Duodenal mucosa (tissue), 2 donors: ENCODE measurements around the gene FCGR3B.
"Not testable (repeated sequence)": the region's sequence is repeated elsewhere in the genome, so short reads cannot be mapped to it uniquely, and the experiment has no call there.

Source experiments
- H3K27ac ChIP-seq: one replicate; pipeline ENCODE4 v1.7.0; 2013; ENCODE audit warnings: low read depth, low read length
- H3K27me3 ChIP-seq, 2 donors: one replicate each; pipeline ENCODE4 v1.7.0; 2013; ENCODE audit warnings: low read length in 2 of 2, control low read depth in 1 of 2; ENCODE audit not compliant: insufficient read depth in 2 of 2, control insufficient read depth in 1 of 2
- H3K36me3 ChIP-seq, 2 donors: one replicate each; pipeline ENCODE4 v1.7.0; 2013; ENCODE audit warnings: low read length in 2 of 2, control low read depth in 1 of 2; ENCODE audit not compliant: insufficient read depth in 2 of 2, control insufficient read depth in 1 of 2
- H3K4me1 ChIP-seq, 2 donors: one replicate each; pipeline ENCODE4 v1.7.0; 2013; ENCODE audit warnings: low read length in 2 of 2, control low read depth in 1 of 2; ENCODE audit not compliant: insufficient read depth in 2 of 2, control insufficient read depth in 1 of 2
- H3K4me3 ChIP-seq, 2 donors: one replicate each; pipeline ENCODE4 v1.7.0; 2013; ENCODE audit warnings: low read length in 2 of 2, low read depth in 1 of 2
- H3K9ac ChIP-seq, 2 donors: one replicate each; pipeline ENCODE4 v1.7.0; 2013; ENCODE audit warnings: low read length in 2 of 2, low read depth in 1 of 2
- H3K9me3 ChIP-seq, 2 donors: one replicate each; pipeline ENCODE4 v1.7.0; 2013; ENCODE audit warnings: low read length in 2 of 2, control low read depth in 1 of 2; ENCODE audit not compliant: control insufficient read depth in 1 of 2

The FCGR3B gene

DNA sequence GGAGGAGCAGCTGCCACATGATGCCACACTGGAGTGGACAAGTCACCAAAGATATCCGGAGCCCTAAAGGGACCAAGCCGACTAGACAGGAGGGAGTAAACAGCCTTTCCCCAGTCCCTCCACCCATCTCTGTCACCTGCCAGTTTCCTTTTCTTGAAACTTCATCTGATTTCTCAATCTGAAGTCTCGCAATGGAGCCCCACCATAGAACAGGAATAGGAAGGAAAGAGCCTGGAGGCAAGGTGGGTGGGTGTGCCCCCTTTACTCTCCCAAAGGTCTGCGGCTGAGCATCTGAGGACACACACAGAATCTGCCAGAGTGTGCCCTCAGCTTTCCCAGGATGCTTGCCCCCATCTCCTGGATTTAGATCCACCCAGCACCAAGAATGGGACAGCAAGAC is at the start of gene FCGR3B:
Gene FCGR3B, minus strand, starts transcription at position 101 of the 400 bp plus-strand sequence. Its CDS starts 82 bp downstream, at position 19.
- H3K4me3 ChIP-seq = no peak within 1 kb of the TSS
- no peaks in the 10 kb centered on the region for H3K4me1 ChIP-seq
- no peak within 1 kb of the TSS for H3K27ac ChIP-seq
- H3K9me3 ChIP-seq = no peaks in the 10 kb centered on the region
- no peak within 1 kb of the TSS for H3K9ac ChIP-seq
- H3K27me3 ChIP-seq = no peaks in the 10 kb centered on the region
- no peaks in the 10 kb centered on the region for H3K36me3 ChIP-seq

GRCh38 chr1:161678500-161678899 is 47.5 kb upstream of the FCGR3B start:
- no peaks in the 10 kb centered on the region for H3K36me3 ChIP-seq
- no peaks in the 10 kb centered on the region for H3K9me3 ChIP-seq
- no peak overlapping the region for H3K4me3 ChIP-seq
- no peaks in the 10 kb centered on the region for H3K4me1 ChIP-seq
- no peaks in the 10 kb centered on the region for H3K27me3 ChIP-seq
- H3K27ac ChIP-seq = no peak overlapping the region
- H3K9ac ChIP-seq = no peak overlapping the region

DNA sequence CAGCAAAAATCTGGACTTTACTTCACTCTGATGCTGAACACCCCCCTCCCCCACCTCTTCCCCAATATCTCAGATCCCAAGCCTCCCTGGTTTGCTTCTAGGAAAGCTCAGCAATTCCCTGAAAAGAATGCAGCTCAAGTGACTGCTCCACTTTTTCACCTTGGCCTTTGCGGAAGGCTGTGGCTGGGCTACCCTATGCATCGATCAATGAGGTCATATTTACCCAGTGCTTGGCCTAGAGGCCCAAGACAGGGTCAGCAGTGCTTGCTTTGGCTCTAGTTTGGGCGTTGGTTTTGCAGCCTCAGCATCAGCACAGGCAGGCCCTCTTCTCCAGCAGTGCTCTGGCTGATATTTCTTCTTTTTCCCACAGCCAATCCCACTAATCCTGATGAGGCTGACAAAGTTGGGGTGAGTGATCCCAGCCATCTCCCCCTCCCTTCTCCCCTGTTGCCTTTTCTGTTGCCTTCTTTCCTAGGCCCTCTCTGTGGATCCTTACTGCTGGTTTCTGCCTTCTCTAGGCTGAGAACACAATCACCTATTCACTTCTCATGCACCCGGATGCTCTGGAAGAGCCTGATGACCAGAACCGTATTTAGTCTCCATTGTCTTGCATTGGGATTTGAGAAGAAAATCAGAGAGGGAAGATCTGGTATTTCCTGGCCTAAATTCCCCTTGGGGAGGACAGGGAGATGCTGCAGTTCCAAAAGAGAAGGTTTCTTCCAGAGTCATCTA is 46.1 kb upstream of the FCGR3B start:
- Histone ChIP-seq H3K36me3 (no peaks in the 10 kb centered on the region), H3K9me3 (no peaks in the 10 kb centered on the region), H3K4me3 (no peak overlapping the region), H3K27me3 (no peaks in the 10 kb centered on the region), H3K4me1 (no peaks in the 10 kb centered on the region), H3K9ac (no peak overlapping the region), H3K27ac (no peak overlapping the region)

GRCh38 chr1:161676441-161676840 is 45.5 kb upstream of the FCGR3B start:
- H3K4me1 ChIP-seq = no peaks in the 10 kb centered on the region
- H3K9ac ChIP-seq = no peak overlapping the region
- no peak overlapping the region for H3K4me3 ChIP-seq
- no peak overlapping the region for H3K27ac ChIP-seq
- H3K27me3 ChIP-seq = no peaks in the 10 kb centered on the region
- no peaks in the 10 kb centered on the region for H3K36me3 ChIP-seq
- no peaks in the 10 kb centered on the region for H3K9me3 ChIP-seq

DNA sequence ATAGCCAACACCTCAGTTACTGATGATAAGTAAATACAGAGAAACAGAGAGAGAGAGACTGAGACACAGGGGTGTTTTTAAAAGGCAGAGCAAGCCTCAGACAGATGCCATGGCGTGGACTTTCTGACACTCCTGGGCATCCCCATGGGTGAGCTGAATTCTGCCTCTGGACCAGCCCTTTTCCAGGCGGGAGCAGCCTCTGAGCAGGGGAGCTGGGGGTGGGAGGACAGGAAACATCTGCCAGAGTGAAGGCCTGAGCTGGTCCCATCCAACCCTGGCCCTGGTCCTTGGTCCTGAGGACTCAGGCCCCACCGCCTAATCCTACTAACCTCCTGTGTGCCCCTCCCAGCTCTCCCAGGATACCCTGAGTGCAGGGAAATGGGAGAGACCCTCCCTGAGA is 43.9 kb upstream of the FCGR3B start:
- H3K4me3 ChIP-seq = not testable (repeated sequence)

GRCh38 chr1:161674447-161674846 is 43.5 kb upstream of the FCGR3B start:
- not testable (repeated sequence) for H3K27me3 ChIP-seq, H3K4me1 ChIP-seq, H3K9me3 ChIP-seq, H3K36me3 ChIP-seq, H3K4me3 ChIP-seq, H3K9ac ChIP-seq, H3K27ac ChIP-seq

More for the DNA sequence above, 43.9 kb upstream of the FCGR3B start:
- not testable (repeated sequence) for H3K4me1 ChIP-seq, H3K36me3 ChIP-seq, H3K9me3 ChIP-seq, H3K27ac ChIP-seq, H3K9ac ChIP-seq, H3K27me3 ChIP-seq

- not testable (repeated sequence) for H3K9me3 ChIP-seq, H3K9ac ChIP-seq, H3K27ac ChIP-seq, H3K27me3 ChIP-seq, H3K36me3 ChIP-seq, H3K4me1 ChIP-seq, H3K4me3 ChIP-seq
These were observed 42.5 kb upstream of the FCGR3B start for GRCh38 chr1:161673437-161673836.

DNA sequence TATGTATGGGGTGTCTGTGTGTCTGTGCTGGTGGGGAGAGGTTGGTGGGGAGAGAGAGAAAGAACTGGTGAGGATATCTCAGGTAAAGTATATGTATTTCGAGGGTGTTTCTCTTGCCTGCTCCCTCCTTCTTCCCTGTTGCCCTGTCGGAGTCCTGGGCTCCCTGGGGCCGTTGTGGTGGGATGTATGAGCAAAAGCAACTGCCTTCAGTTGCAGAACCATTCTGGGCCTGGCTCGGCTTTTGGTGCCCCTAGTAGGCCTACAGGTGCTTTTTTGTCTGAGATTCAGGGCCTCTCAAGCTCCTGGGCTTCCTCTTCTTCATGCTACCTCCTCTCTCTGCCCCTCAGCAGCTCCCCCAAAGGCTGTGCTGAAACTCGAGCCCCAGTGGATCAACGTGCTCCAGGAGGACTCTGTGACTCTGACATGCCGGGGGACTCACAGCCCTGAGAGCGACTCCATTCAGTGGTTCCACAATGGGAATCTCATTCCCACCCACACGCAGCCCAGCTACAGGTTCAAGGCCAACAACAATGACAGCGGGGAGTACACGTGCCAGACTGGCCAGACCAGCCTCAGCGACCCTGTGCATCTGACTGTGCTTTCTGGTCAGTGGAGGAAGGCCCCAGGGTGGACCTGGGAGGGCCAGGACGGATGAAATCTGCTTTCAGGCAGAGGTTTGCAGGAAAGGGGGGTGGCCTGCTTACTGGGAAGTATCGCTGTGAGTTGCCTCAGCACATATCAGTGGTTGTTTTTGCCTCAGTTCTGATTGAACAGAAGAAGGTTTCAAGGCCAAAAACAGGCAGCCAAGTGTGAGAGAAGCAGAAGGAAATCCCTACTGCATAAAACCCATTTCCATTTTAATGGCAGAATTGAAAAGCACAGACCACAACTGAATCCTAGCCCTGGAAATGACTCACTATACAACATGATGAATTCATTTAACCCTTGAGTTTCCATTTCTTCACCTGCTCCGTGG is 40.4 kb upstream of the FCGR3B start:
- H3K4me3 ChIP-seq, H3K9me3 ChIP-seq, H3K27me3 ChIP-seq, H3K9ac ChIP-seq, H3K36me3 ChIP-seq, H3K4me1 ChIP-seq, H3K27ac ChIP-seq: not testable (repeated sequence)

- H3K4me1 ChIP-seq, H3K4me3 ChIP-seq, H3K27me3 ChIP-seq, H3K36me3 ChIP-seq, H3K9me3 ChIP-seq, H3K27ac ChIP-seq, H3K9ac ChIP-seq: not testable (repeated sequence)
These were observed 33.7 kb upstream of the FCGR3B start for GRCh38 chr1:161664689-161665088.

- not testable (repeated sequence) for H3K4me1 ChIP-seq
These were observed 32.6 kb upstream of the FCGR3B start for GRCh38 chr1:161663569-161663968.

More at GRCh38 chr1:161663569-161663968, 32.6 kb upstream of the FCGR3B start:
- H3K9me3 ChIP-seq, H3K9ac ChIP-seq, H3K4me3 ChIP-seq, H3K36me3 ChIP-seq, H3K27me3 ChIP-seq, H3K27ac ChIP-seq: not testable (repeated sequence)
